SH-SY5Y (cell line): ENCODE data around the gene CAB39L.

ENCODE experiments used
- GATA2 ChIP-seq: IDR thresholded peaks from 2 replicates; pipeline ENCODE4 v1.6.1; 2011; ENCODE audit warnings: mild to moderate bottlenecking, low read depth, low read length
- GATA3 ChIP-seq: IDR thresholded peaks from 2 replicates; pipeline ENCODE4 v1.6.1; 2011; ENCODE audit warnings: low read depth, mild to moderate bottlenecking, low read length, moderate library complexity

GRCh38 chr13:49421391-49421790 is 22.5 kb downstream of the CAB39L start:
- no peak for TF ChIP-seq GATA2
- no peak for TF ChIP-seq GATA3
